Right cardiac atrium (tissue), 5 donors: Measurements from ENCODE around the gene B4GALNT3. TPM values are rescaled to one million over a fixed set of nuclear protein-coding genes. Genes with fewer than 3 reads are reported as not detected.
"Not testable (repeated sequence)": the region's sequence is repeated elsewhere in the genome, so short reads cannot be mapped to it uniquely, and the experiment has no call there.

Source experiments
- ATAC-seq, 2 donors: fragments of 200-7000 bp; cut with Tn5 transposase; one replicate each; pipeline versions ENCODE4 v1.8.0 to v1.9.1; 2020; ENCODE audit warnings: moderate library complexity in 2 of 2, mild to moderate bottlenecking in 1 of 2
- DNase-seq, 3 donors: peaks; one replicate each; pipeline ENCODE4 v3.0.0-alpha.2; 2020
- H3K27ac ChIP-seq: one replicate; pipeline ENCODE4 v1.5.1; 2013; ENCODE audit warnings: mild to moderate bottlenecking, low read length, control low read depth, moderate library complexity
- H3K27me3 ChIP-seq: one replicate; pipeline ENCODE4 v1.6.1; 2013; ENCODE audit not compliant: control insufficient read depth, insufficient read depth
- H3K4me1 ChIP-seq: one replicate; pipeline ENCODE4 v1.6.1; 2013; ENCODE audit warnings: low read length; ENCODE audit not compliant: control insufficient read depth, insufficient read depth
- H3K4me3 ChIP-seq: one replicate; pipeline ENCODE4 v1.5.1; 2013; ENCODE audit warnings: low read length, control low read depth
- H3K9me3 ChIP-seq: one replicate; pipeline ENCODE4 v1.6.1; 2013; ENCODE audit warnings: low read length; ENCODE audit not compliant: control insufficient read depth
- WGBS: extraction: QIAGEN DNeasy Blood & Tissue Kit; methylation state at CpG from one replicate; pipeline ENCODE4 v1.1.7; 2013; 5-methylcytosine and 5-hydroxymethylcytosine counted together
- intact Hi-C, 4 donors: fragments of 100-400 bp; cut with DNase I; formaldehyde crosslinking; loops; one replicate each; pipeline versions ENCODE4 v1.11.0 to v1.14.0; 2022 to 2023
- polyA plus RNA-seq: library from polyadenylated mRNA; stranded (reverse); fragments of 200-250 nt; gene quantifications from one replicate; pipeline ENCODE4 v1.2.3, GENCODE V29; 2013
- total RNA-seq, 4 donors: library from RNA; stranded (reverse); fragmentation: NEBNext Ultra II Directional; extraction: Animal tissue kit (Norgen Biotek cat#: 25700); gene quantifications; one replicate each; pipeline ENCODE4 v1.2.1, GENCODE V29; 2021
- donor health status: healthy with polysubstance abuse.
- donor health status: DM: no; HTN: yes; CAD: no.
- donor health status: DM: no; HTN: no; CAD: no.
- donor health status: DM: no; HTN: yes; CAD: no; lungs with severe emphysema.
- donor health status: DM: yes; HTN: yes; CAD: no.

The B4GALNT3 gene
- total and polyA plus RNA-seq, 5 donors: 22.7 to 50.2 (median 35.6) TPM

- not testable (repeated sequence) for H3K4me3 ChIP-seq, H3K9me3 ChIP-seq, H3K4me1 ChIP-seq, DNase-seq, H3K27ac ChIP-seq, H3K27me3 ChIP-seq, ATAC-seq
- 78% methylated on average over 19 of the region's 19 CpGs for WGBS
- intact Hi-C loops: loop anchor here in 2 of 4 donors (5.0 to 10.0 kb wide), 4 partner anchors 67 to 367 kb away; partner anchors contain the start of genes RAD52 (in 1 of the 2) and WNK1 (in 1 of the 2)
Measured at GRCh38 chr12:577994-578747, 118.4 kb downstream of the B4GALNT3 start.

DNA sequence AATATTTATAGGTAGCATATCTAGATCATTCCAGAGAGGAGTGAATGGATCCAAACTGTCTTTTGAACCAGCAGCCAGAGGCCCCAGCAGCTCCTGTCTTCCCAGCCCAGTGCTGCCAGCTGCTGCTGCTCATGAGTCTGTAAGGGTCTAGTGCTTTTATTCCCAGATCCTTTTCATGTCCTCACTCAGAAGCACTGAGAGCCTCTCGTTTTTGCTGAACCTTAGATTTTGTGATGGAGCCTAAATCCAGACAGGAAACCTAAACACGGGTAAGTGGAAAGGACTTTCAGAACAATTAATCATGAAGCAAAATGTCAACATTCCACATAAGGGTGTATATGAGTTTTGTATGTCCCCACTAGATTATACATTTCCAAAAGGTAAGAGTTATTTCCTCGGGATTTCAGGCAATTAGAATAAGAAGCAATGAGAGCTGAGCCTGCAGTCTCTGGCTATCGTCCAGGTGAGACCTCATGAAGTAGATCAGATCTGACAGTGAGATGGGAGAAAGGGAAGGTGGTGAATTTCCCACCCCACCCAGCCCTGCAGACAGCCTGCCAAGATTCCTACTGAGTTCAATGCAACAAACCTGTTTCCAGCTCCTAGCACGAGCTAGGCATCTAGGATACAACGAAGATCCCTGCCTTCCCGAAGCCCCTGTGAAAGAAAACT lies 119.1 kb downstream of the B4GALNT3 start:
- no peaks in the 10 kb centered on the region for H3K27me3 ChIP-seq
- ATAC-seq (peak in 1 of 2 donors; percentile 4), DNase-seq (no peak)
- WGBS: 44% methylated on average over 7 of the region's 7 CpGs
- intact Hi-C loops: loop anchor here in 2 of 4 donors (5.0 to 10.0 kb wide), 4 partner anchors 66 to 366 kb away; partner anchors contain the start of genes RAD52 (in 1 of the 2) and WNK1 (in 1 of the 2)
- H3K4me3 ChIP-seq: no peak overlapping the region
- no peaks in the 10 kb centered on the region for H3K9me3 ChIP-seq
- peak overlapping the region; percentile 7 for H3K27ac ChIP-seq
- peaks cover 3% of the 10 kb centered on the region for H3K4me1 ChIP-seq

DNA sequence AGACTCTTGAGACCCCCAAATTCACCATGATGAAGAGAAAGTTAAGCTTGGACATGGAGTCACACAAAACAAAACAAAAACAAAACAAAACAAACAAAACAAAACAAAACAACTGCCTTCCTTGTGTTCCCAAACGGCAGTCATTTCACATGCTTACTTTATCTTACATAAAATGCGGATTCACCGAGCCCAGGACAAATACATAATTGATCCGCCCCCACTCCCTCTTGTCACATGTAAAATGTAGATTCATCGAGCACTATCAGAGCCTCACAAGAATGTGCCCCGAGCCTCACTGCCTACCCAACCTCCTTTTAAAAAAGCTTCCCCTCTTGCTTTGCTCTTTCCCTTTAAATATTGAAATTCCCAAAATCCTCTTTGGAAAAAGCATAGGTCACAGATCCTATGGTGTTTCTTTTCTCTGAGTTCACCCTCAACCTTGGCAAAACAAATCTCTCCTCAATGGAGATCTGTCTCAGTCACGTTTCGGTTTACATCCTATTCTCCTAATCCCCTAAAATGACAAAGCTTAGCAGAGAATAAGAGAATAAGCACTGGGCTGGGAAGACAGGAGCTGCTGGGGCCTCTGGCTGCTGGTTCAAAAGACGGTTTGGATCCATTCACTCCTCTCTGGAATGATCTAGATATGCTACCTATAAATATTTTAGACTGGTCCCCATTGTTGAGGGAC lies 119.8 kb downstream of the B4GALNT3 start:
- Histone ChIP-seq H3K27me3 (no peaks in the 10 kb centered on the region), H3K4me3 (no peak overlapping the region), H3K4me1 (peaks cover 3% of the 10 kb centered on the region), H3K9me3 (no peaks in the 10 kb centered on the region), H3K27ac (peak overlapping the region; percentile 7)
- WGBS: 68% methylated on average over 9 of the region's 9 CpGs
- intact Hi-C loops: loop anchor here in 2 of 4 donors (5.0 to 10.0 kb wide), 4 partner anchors 65 to 365 kb away; partner anchors contain the start of genes RAD52 (in 1 of the 2) and WNK1 (in 1 of the 2)
- DNase-seq: no peak
- no peak for ATAC-seq

DNA sequence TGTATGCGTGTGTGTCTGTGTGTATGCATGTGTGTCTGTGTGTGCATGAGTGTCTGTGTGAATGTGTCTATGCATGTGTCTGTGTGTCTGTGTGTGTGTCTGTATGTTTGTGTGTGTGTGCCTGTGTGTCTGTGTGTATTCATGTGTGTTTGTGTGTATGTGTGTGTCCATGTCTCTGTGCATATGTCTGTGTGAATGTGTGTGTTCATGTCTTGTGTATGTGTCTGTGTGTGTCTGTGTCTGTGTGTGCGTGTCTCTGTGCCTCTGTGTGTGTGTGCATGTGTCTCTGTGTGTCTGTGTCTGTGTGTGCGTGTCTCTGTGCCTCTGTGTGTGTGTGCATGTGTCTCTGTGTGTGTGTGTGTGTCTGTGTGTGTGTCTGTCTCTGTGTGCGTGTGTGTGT lies 121.1 kb downstream of the B4GALNT3 start:
- DNase-seq (no peak), ATAC-seq (no peak)
- H3K4me1 ChIP-seq: peaks cover 3% of the 10 kb centered on the region
- no peaks in the 10 kb centered on the region for H3K9me3 ChIP-seq
- intact Hi-C loops: no loop called here
- 94% methylated on average over 4 of the region's 4 CpGs for WGBS
- H3K4me3 ChIP-seq: no peak overlapping the region
- H3K27me3 ChIP-seq: no peaks in the 10 kb centered on the region
- H3K27ac ChIP-seq: no peak overlapping the region

DNA sequence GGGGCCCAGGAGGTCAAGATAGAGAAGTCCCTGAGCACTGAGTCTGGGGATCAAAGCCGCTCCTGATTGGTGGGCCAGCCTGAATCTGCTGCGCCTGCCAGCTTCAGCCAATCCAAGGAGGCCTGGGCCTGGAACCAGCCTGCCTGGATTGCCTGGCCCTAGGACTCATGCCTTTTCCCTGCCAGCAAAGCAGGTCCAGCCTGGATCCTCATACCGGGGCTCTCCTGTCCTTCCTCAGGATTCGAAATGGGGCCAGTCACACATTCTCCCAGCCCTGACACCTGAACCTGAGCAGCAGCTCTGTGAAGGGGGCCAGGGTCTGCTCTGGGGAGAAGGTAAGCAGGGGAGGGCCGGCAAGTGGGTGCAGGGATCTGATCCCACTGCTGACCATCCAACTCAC lies 121.6 kb downstream of the B4GALNT3 start:
- ATAC-seq (no peak), DNase-seq (no peak)
- Histone ChIP-seq H3K4me1 (peaks cover 3% of the 10 kb centered on the region), H3K27me3 (no peaks in the 10 kb centered on the region), H3K9me3 (no peaks in the 10 kb centered on the region), H3K27ac (no peak overlapping the region), H3K4me3 (no peak overlapping the region)
- intact Hi-C loops: no loop called here
- WGBS: 89% methylated on average over 5 of the region's 5 CpGs

DNA sequence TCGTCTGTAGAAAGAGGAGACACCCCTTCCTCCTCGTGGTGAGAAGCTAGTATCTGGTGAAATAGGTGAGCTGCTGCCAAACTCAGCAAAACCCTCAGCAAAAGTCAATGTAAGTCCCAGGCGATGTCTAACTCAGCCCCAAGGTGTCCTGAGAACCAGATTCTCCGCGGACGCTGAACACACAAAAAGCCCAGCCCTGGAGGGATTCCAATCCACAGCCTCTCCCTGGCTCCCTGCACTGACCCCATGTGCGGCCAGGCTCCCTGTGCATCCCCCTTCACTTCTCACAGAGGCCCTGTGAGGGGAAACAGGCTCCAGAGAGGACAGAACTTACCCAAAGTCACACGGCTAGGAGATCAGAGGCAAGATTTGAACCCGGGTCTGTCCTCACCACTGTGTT lies 122.0 kb downstream of the B4GALNT3 start:
- WGBS: 72% methylated on average over 9 of the region's 9 CpGs
- intact Hi-C loops: no loop called here
- no peaks in the 10 kb centered on the region for H3K27me3 ChIP-seq
- no peak for DNase-seq
- no peaks in the 10 kb centered on the region for H3K9me3 ChIP-seq
- H3K4me3 ChIP-seq: no peak overlapping the region
- ATAC-seq: no peak
- peaks cover 3% of the 10 kb centered on the region for H3K4me1 ChIP-seq
- no peak overlapping the region for H3K27ac ChIP-seq

DNA sequence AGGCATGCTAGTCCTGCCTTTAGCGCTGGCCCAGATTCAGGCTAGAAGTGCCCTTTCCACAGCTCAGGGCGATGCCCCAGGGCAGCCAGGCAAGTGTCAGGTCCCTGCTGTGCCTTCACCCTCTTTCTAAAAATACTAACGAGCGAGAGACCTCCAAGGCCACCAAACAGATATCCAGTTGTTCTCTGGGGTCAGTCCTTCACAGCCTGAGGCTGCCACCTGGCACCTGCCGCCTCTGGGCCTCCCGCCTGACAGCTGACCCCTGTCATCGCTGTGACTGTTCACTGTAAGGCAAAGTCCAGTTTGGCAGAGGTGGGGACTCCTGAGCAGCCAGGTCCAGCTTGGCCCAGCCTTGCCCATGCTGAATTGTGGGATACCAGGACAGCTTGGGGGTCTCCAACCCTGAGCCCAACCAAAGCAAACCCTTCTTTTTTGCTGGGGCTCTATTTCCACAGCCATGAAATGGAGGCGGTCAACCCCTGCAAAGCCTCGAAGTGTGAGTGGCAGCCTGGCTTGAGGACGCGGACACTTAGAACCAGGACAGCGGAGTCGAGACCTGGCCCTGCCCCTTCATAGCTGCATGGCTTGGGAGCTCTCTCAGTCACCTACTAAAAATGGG lies 123.6 kb downstream of the B4GALNT3 start:
- WGBS: 50% methylated on average over 13 of the region's 13 CpGs
- ATAC-seq (peak; percentile 76 to 90), DNase-seq (peak; percentile 68 to 88 (median 84))
- Histone ChIP-seq H3K9me3 (no peaks in the 10 kb centered on the region), H3K27me3 (no peaks in the 10 kb centered on the region), H3K4me3 (no peak overlapping the region), H3K27ac (peak overlapping the region; percentile 95), H3K4me1 (peaks cover 3% of the 10 kb centered on the region)
- intact Hi-C loops: no loop called here

- Histone ChIP-seq H3K4me3 (no peak overlapping the region), H3K9me3 (no peaks in the 10 kb centered on the region), H3K4me1 (no peaks in the 10 kb centered on the region), H3K27ac (no peak overlapping the region), H3K27me3 (no peaks in the 10 kb centered on the region)
- no peak for ATAC-seq
- DNase-seq: no peak
- intact Hi-C loops: loop anchor here in 2 of 4 donors (5.0 kb wide), 3 partner anchors 62 to 167 kb away; partner anchors contain the start of gene WNK1 (in 1 of the 2)
- WGBS: 85% methylated on average over 30 of the region's 30 CpGs
Measured at GRCh38 chr12:585062-586061, 125.6 kb downstream of the B4GALNT3 start.

- H3K4me1 ChIP-seq: no peaks in the 10 kb centered on the region
- no peak for DNase-seq
- H3K27ac ChIP-seq: no peak overlapping the region
- WGBS: 87% methylated on average over 16 of the region's 16 CpGs
- no peaks in the 10 kb centered on the region for H3K9me3 ChIP-seq
- no peak overlapping the region for H3K4me3 ChIP-seq
- no peaks in the 10 kb centered on the region for H3K27me3 ChIP-seq
- ATAC-seq: peak in 1 of 2 donors; percentile 35
- intact Hi-C loops: loop anchor here in 2 of 4 donors (5.0 kb wide), 3 partner anchors 61 to 166 kb away; partner anchors contain the start of gene WNK1 (in 1 of the 2)
Measured at GRCh38 chr12:586318-587071, 126.8 kb downstream of the B4GALNT3 start.
